Inflammatory macrophage (primary cell): Measurements from ENCODE around the gene REPIN1.

ENCODE experiments used
- DNase-seq, 2 donors: peaks; one replicate each; pipeline ENCODE4 v3.0.0-alpha.2; 2020 to 2022

Gene REPIN1

GRCh38 chr7:150407588-150408392 is 39.2 kb downstream of the REPIN1 start:
- DNase-seq = no peak

GRCh38 chr7:150408393-150409299 is 40.0 kb downstream of the REPIN1 start:
- no peak for DNase-seq

- DNase-seq = no peak
Measured at GRCh38 chr7:150409300-150410030, 40.8 kb downstream of the REPIN1 start.

- DNase-seq = no peak
Measured at GRCh38 chr7:150410131-150410530, 41.5 kb downstream of the REPIN1 start.

GRCh38 chr7:150410680-150411346 is 42.2 kb downstream of the REPIN1 start:
- no peak for DNase-seq

- no peak for DNase-seq
Measured at GRCh38 chr7:150411606-150412005, 43.0 kb downstream of the REPIN1 start.

- DNase-seq = no peak
Measured at GRCh38 chr7:150412016-150412415, 43.4 kb downstream of the REPIN1 start.

GRCh38 chr7:150412518-150413488 is 44.2 kb downstream of the REPIN1 start:
- peak in 1 of 2 donors; percentile 59 for DNase-seq

GRCh38 chr7:150413640-150414081 is 45.0 kb downstream of the REPIN1 start:
- no peak for DNase-seq

- DNase-seq = no peak
Measured at GRCh38 chr7:150415161-150416153, 46.8 kb downstream of the REPIN1 start.

- DNase-seq = no peak
Measured at GRCh38 chr7:150417239-150417638, 48.6 kb downstream of the REPIN1 start.

- DNase-seq = no peak
Measured at GRCh38 chr7:150417863-150418262, 49.2 kb downstream of the REPIN1 start.

- no peak for DNase-seq
Measured at GRCh38 chr7:150420242-150420641, 51.6 kb downstream of the REPIN1 start.

- peak; percentile 73 to 78 for DNase-seq
Measured at GRCh38 chr7:150420987-150421674, 52.5 kb downstream of the REPIN1 start.

GRCh38 chr7:150421831-150422230 is 53.2 kb downstream of the REPIN1 start:
- no peak for DNase-seq
